GM12874 (cell line): Measurements from ENCODE around the gene DPP6.

ENCODE experiments used
- CTCF ChIP-seq: IDR thresholded peaks from 2 replicates; pipeline ENCODE4 v1.5.1; 2011; ENCODE audit warnings: low read depth, mild to moderate bottlenecking, control low read depth, low read length, moderate library complexity; ENCODE audit not compliant: insufficient read depth

DPP6 gene

GRCh38 chr7:154463794-154464193 is 411.6 kb downstream of the DPP6 start:
- TF ChIP-seq CTCF = no peak

DNA sequence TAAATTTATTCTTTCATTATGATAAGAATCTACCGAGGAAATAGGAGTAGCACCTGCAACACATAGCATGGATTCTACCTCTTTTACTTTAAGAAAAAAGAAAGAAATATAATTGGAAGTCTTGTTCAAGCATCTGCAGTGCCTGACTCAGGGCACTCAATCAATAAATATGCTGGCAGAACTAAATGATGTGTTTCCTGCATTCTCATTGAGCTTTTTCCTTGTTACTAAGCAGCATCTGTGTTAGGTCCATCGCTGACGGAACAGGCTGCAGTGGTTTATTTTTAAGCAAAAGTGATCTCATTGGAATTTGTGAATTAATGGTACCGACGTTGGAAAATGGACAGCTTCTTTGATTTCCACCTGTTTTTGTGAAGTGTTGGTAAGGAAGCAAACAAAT is 417.5 kb downstream of the DPP6 start:
- TF ChIP-seq CTCF = no peak

GRCh38 chr7:154472343-154472742 is 420.1 kb downstream of the DPP6 start:
- no peak for TF ChIP-seq CTCF

- TF ChIP-seq CTCF = no peak
Measured at GRCh38 chr7:154473360-154473759, 421.2 kb downstream of the DPP6 start.

DNA sequence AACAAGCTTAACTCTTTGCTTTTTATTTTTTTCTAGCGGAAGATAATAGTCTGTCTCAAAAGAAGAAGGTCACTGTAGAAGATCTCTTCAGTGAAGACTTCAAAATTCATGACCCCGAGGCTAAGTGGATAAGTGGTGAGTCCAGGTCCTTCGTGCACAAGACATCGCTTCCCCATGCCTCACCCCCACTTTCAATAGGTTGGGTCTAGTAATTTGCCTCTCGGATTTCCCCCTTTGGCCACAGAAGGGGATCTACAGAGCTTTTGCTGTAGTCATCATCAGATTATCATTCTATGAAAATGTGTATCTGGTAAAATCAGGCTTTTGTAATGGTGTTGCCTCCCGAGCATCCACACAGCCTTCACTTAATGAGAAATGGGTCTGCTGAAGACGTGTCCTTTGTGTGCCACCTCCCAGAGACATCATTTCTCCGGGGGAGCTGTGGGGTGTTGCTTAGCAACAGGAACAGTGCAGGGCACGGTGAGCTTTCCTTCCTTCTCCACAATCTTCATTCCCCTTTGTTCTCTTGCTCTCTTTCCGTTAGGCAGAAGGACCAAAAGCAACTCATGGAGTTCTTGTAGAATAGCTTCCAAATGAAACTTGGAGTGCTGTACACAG is 422.8 kb downstream of the DPP6 start:
- TF ChIP-seq CTCF = no peak

GRCh38 chr7:154475864-154476263 is 423.7 kb downstream of the DPP6 start:
- TF ChIP-seq CTCF = no peak

DNA sequence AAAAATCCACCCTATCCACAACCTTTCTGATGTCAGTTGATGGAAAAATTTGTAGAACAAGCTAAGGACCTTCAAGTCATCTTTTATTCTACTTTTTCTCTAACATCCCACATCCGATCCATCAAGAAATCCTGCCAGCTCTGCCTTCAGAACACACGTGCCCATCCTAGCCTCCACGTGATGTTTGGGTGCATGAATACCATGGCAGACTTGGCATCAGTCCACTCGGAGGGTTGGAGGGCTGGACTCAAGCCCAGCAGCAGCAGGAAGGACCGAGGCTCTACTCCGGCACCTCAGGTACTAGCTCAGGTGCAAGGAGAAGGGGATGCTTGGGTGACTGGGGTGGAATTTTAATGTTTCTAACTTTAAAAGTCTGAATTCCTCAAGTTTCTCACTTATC is 428.6 kb downstream of the DPP6 start:
- TF ChIP-seq CTCF = no peak

- no peak for TF ChIP-seq CTCF
Measured at GRCh38 chr7:154482863-154483262, 430.7 kb downstream of the DPP6 start.
